Measurements from ENCODE around the gene RHBDF2.

Gene RHBDF2

DNA sequence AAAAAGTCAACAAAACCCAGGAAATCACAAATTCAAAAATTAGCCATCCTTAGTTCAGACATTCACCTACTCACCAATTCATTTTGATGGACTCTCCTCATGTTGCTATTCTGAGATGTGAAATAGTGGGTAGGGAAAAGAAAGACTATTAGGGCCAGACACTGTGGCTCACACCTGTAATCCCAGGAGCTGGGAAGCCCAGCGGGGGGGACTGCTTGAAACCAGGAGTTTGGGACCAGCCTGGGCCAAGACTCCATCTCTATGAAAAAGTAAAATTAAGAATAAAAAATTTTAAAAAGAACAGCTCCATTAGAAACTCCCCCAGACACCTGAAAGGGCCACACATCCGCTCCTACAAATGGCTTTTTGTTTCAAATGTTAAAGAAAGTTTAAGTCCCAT, 69.7 kb downstream of the RHBDF2 start:
- no peak overlapping the region for H3K4me3 ChIP-seq (ENCODE audit: low read depth, low read length)
- TF ChIP-seq, protein P1, sequence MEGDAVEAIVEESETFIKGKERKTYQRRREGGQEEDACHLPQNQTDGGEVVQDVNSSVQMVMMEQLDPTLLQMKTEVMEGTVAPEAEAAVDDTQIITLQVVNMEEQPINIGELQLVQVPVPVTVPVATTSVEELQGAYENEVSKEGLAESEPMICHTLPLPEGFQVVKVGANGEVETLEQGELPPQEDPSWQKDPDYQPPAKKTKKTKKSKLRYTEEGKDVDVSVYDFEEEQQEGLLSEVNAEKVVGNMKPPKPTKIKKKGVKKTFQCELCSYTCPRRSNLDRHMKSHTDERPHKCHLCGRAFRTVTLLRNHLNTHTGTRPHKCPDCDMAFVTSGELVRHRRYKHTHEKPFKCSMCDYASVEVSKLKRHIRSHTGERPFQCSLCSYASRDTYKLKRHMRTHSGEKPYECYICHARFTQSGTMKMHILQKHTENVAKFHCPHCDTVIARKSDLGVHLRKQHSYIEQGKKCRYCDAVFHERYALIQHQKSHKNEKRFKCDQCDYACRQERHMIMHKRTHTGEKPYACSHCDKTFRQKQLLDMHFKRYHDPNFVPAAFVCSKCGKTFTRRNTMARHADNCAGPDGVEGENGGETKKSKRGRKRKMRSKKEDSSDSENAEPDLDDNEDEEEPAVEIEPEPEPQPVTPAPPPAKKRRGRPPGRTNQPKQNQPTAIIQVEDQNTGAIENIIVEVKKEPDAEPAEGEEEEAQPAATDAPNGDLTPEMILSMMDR (IDR thresholded peaks at IDR 0.05; ENCODE audit: low read depth, low read length, missing control alignments), result no peak
- no peak for DNase-seq (ENCODE audit: low read depth)

DNA sequence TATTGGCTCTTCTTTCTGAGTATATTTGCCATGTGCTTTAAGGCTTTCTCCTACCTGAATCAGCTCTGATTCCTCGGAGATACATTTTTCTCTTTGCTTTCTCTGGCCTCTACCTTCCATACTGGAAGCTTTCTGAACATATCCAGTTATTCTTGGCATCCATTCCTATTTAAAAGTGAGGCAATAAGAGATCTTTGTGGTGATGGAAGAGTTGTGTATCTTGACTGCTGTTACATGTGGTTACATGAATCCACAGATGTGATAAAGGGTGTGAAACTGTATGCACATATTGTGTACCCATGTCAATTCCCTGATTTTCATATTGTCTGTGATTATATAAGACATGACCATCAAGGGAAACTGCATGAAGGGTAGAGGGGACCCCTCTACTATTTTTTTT, 72.7 kb downstream of the RHBDF2 start:
- H3K4me3 ChIP-seq (ENCODE audit: low read depth, low read length), result no peak overlapping the region
- DNase-seq (ENCODE audit: low read depth), result no peak
- TF ChIP-seq, protein P1 (IDR thresholded peaks at IDR 0.05; ENCODE audit: low read depth, low read length, missing control alignments), result no peak

DNA sequence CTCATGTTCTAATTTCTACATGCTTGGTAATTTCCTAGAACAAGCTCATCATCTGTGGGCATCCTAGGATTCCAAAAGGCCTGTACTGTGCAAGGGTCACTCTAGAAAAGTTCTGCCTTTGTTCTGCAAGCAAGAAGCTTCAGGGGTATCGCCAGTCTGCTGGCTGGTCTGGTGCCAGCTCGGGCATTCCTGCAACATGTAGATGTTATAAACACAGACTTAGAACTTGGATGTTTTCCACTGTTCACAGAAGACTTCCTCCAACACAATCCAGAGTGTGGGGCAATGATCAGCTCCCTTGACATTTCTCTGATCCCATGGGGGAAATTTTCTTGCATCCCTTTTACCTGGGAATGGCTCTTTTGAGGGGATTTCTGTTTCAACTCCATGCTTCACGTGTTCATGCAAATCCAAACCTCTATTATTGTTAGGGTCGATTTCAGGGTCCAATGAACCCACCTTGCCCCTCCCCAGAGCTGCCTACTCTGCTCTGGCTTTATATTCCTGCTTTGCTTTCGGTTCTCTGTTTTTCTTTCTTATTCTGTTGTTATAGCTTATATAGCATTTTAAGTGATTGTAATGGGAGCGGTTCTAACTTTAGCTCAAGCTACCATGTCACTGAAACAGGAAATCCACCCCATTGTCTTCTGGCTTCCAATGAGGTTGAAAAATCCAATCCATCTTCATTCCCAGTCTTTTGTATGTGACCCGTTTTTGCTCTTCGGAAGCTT, 73.6 kb downstream of the RHBDF2 start:
- no peak overlapping the region for H3K4me3 ChIP-seq (ENCODE audit: low read depth, low read length)
- no peak for DNase-seq (ENCODE audit: low read depth)
- TF ChIP-seq, protein P1 (IDR thresholded peaks at IDR 0.05; ENCODE audit: low read depth, low read length, missing control alignments), result no peak

DNA sequence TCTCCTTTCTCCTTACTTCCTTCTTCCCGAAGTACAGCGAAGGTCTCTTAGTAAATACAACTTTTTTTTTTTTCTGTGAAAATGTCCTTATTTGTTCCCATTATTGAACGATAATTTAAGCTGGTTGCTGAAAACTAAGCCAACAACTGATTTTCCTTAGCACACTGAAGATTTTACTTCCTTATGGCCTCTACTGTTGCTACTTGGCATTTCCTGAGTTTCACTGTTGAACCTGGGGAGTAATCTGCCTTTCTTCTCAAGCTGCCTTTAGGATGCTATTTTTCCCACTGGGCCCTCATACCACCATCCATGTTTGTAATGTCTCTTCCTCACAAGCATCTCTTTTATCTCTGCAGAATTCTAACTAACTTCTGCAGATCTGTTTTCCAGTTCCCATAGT, 74.4 kb downstream of the RHBDF2 start:
- H3K4me3 ChIP-seq (ENCODE audit: low read depth, low read length), result no peak overlapping the region
- TF ChIP-seq, protein P1 (IDR thresholded peaks at IDR 0.05; ENCODE audit: low read depth, low read length, missing control alignments), result no peak
- no peak for DNase-seq (ENCODE audit: low read depth)

DNA sequence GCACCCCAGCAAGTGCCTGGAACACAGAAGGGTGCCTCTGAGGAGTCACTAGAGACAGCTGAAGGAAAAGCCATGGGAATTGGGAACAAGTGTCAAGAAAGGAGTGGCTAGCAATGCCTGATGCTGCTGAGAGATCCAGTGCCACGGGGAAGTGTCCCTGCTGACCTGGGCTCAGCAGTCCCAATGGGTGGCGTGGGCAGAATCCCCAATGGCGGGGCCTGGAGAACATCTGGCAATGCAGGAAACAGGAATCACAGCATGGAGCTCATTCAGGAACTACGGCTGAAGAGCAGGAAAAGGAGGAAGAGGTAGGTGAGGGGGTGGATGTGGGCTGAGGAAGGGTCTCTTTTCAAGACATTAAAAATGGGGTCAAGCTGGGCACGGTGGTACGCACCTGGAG, 78.4 kb downstream of the RHBDF2 start:
- H3K4me3 ChIP-seq (ENCODE audit: low read depth, low read length), result no peak overlapping the region
- TF ChIP-seq, protein P1 (IDR thresholded peaks at IDR 0.05; ENCODE audit: low read depth, low read length, missing control alignments), result no peak
- no peak for DNase-seq (ENCODE audit: low read depth)

DNA sequence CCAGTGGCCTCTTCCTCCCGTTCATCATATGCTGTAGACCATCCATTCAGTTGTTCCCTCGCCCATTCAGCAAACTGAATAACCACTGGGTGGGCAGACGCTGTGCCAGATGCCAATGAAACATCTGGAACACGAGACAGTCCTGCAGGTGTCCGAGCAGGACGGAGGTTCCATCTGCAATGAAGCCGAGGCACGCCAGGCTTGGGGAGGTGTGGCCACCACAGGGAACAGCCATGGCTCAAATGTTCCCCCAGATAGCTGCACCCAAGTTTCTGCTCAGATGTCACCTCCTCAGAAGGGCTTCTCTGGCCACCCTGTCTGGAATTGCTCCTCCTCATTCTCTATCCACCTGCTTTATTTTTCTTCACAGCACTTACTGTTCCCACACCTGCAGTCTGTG, 78.8 kb downstream of the RHBDF2 start:
- no peak for DNase-seq (ENCODE audit: low read depth)
- TF ChIP-seq, protein P1 (IDR thresholded peaks at IDR 0.05; ENCODE audit: low read depth, low read length, missing control alignments), result no peak
- no peak overlapping the region for H3K4me3 ChIP-seq (ENCODE audit: low read depth, low read length)

DNA sequence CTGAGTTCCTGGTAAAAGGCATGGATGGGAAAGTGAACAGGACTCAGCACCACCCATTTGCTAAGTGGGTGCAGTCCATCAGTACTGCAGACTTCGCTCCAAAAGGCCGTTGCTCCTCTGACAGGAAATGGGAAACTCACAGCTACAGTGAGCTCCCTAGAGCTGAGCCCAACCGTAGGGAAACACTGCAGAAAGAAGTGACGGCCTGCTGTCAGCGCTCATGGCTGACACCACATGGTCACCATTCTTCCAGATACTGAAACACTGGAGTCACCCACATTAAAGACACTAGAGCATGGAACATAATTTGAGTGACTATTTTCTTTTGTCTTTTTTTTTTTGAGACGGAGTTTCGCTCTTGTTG, 80.2 kb downstream of the RHBDF2 start:
- DNase-seq (ENCODE audit: low read depth), result no peak
- TF ChIP-seq, protein P1 (IDR thresholded peaks at IDR 0.05; ENCODE audit: low read depth, low read length, missing control alignments), result no peak
- no peak overlapping the region for H3K4me3 ChIP-seq (ENCODE audit: low read depth, low read length)
